WTC11 (cell line): Measurements from ENCODE around the gene PARVB. TPM values are rescaled to one million over a fixed set of nuclear protein-coding genes. Genes with fewer than 3 reads are reported as not detected.

ENCODE experiments used
- ATAC-seq: fragments of 200-7000 bp; cut with Tn5 transposase; 2 replicates; pipeline ENCODE4 v1.10.0; 2021; ENCODE audit warnings: mild to moderate bottlenecking, moderate library complexity
- CTCF ChIA-PET: fragments of 300-600 bp; sonication (Branson Sonifier 250); formaldehyde crosslinking; loops from one replicate; lab custom pipeline; 2021; ENCODE audit warnings: antibody characterized with exemption; lab: Charles Lee
- POLR2A ChIA-PET: fragments of 350-600 bp; sonication (Branson Sonifier 250); formaldehyde crosslinking; loops from one replicate; lab custom pipeline; 2021; ENCODE audit warnings: antibody characterized with exemption; lab: Charles Lee
- DNase-seq: peaks from one replicate; pipeline ENCODE4 v3.0.0; 2021; ENCODE audit warnings: low spot score
- H3K27ac Mint-ChIP-seq: 2 replicates; pipeline ENCODE4 v1.8.0; 2021; ENCODE audit warnings: mixed read lengths
- H3K27me3 Mint-ChIP-seq: 2 replicates; pipeline ENCODE4 v1.8.0; 2021; ENCODE audit warnings: low read depth, mild to moderate bottlenecking, moderate library complexity, mixed read lengths
- H3K36me3 Mint-ChIP-seq: 2 replicates; pipeline ENCODE4 v1.8.0; 2021; ENCODE audit warnings: mixed read lengths
- H3K4me1 Mint-ChIP-seq: 2 replicates; pipeline ENCODE4 v1.8.0; 2022; ENCODE audit warnings: mixed read lengths
- H3K4me3 Mint-ChIP-seq: 2 replicates; pipeline ENCODE4 v1.8.0; 2021; ENCODE audit warnings: mild to moderate bottlenecking, moderate library complexity, mixed read lengths
- H3K9me3 Mint-ChIP-seq: 2 replicates; pipeline ENCODE4 v1.8.0; 2021; ENCODE audit warnings: mixed read lengths
- ATF1 ChIP-seq: sonication (generic); formaldehyde crosslinking; IDR thresholded peaks from 2 replicates; pipeline ENCODE4 v1.8.1; 2023; ENCODE audit warnings: mild to moderate bottlenecking, moderate library complexity, missing genetic modification reagents
- CREB1 ChIP-seq: sonication (generic); formaldehyde crosslinking; IDR thresholded peaks from 2 replicates; pipeline ENCODE4 v1.8.0; 2023; ENCODE audit warnings: mild to moderate bottlenecking, missing genetic modification reagents
- EMX1 ChIP-seq: fragments of 250-450 bp; sonication (Bioruptor Pico); IDR thresholded peaks from 2 replicates; pipeline ENCODE4 v1.8.0; 2021; ENCODE audit warnings: mild to moderate bottlenecking
- ESRRA ChIP-seq: sonication (generic); formaldehyde crosslinking; IDR thresholded peaks from 2 replicates; pipeline ENCODE4 v1.8.1; 2022; ENCODE audit warnings: mild to moderate bottlenecking, missing genetic modification reagents, borderline replicate concordance
- GABPB1 ChIP-seq: sonication (generic); formaldehyde crosslinking; IDR thresholded peaks from 2 replicates; pipeline ENCODE4 v1.8.1; 2023; ENCODE audit warnings: mild to moderate bottlenecking, missing genetic modification reagents
- GTF2I ChIP-seq: fragments of 250-450 bp; sonication (Bioruptor Pico); conservative IDR thresholded peaks from 2 replicates; pipeline ENCODE4 v1.4.0; 2021; ENCODE audit warnings: mild to moderate bottlenecking
- JUN ChIP-seq: sonication (generic); formaldehyde crosslinking; IDR thresholded peaks from 2 replicates; pipeline ENCODE4 v1.8.0; 2023; ENCODE audit warnings: mild to moderate bottlenecking, missing genetic modification reagents
- MYBL2 ChIP-seq: sonication (generic); formaldehyde crosslinking; IDR thresholded peaks from 2 replicates; pipeline ENCODE4 v1.8.1; 2023; ENCODE audit warnings: mild to moderate bottlenecking, moderate library complexity, missing genetic modification reagents
- NR1H2 ChIP-seq: sonication (generic); formaldehyde crosslinking; IDR thresholded peaks from 2 replicates; pipeline ENCODE4 v1.9.0; 2021; ENCODE audit warnings: mild to moderate bottlenecking, moderate library complexity, missing genetic modification reagents
- NR3C1 ChIP-seq: sonication (generic); formaldehyde crosslinking; conservative IDR thresholded peaks from 2 replicates; pipeline ENCODE4 v1.8.1; 2023; ENCODE audit warnings: low read depth, mild to moderate bottlenecking, missing genetic modification reagents
- PRRX2 ChIP-seq: fragments of 250-450 bp; sonication (Bioruptor Pico); IDR thresholded peaks from 2 replicates; pipeline ENCODE4 v1.8.0; 2021; ENCODE audit warnings: mild to moderate bottlenecking
- SMAD4 ChIP-seq: sonication (generic); formaldehyde crosslinking; IDR thresholded peaks from 2 replicates; pipeline ENCODE4 v1.8.0; 2022; ENCODE audit warnings: mild to moderate bottlenecking, missing genetic modification reagents
- ZNF423 ChIP-seq: fragments of 250-450 bp; sonication (Bioruptor Pico); IDR thresholded peaks from 2 replicates; pipeline ENCODE4 v2.1.2; 2022; ENCODE audit warnings: mild to moderate bottlenecking, moderate library complexity
- total RNA-seq: library from RNA; stranded (reverse); gene quantifications from 3 replicates; pipeline ENCODE4 v1.2.3, GENCODE V29; 2021
- TF ChIP-seq, protein P1 (sequence below): sonication (generic); formaldehyde crosslinking; IDR thresholded peaks from 2 replicates; pipeline ENCODE4 v1.8.0; 2022; ENCODE audit warnings: mild to moderate bottlenecking, missing genetic modification reagents
- TF ChIP-seq, protein P2 (sequence below): sonication (generic); formaldehyde crosslinking; IDR thresholded peaks from 2 replicates; pipeline ENCODE4 v1.8.1; 2023; ENCODE audit warnings: mild to moderate bottlenecking, missing genetic modification reagents, moderate library complexity
- TF ChIP-seq, protein P3 (sequence below): fragments of 250-450 bp; sonication (Bioruptor Pico); conservative IDR thresholded peaks from 2 replicates; pipeline ENCODE4 v1.9.0; 2021; ENCODE audit warnings: mild to moderate bottlenecking

Gene PARVB
- total RNA-seq, 1 experiment from 2014 or later, result 3.3 TPM

DNA sequence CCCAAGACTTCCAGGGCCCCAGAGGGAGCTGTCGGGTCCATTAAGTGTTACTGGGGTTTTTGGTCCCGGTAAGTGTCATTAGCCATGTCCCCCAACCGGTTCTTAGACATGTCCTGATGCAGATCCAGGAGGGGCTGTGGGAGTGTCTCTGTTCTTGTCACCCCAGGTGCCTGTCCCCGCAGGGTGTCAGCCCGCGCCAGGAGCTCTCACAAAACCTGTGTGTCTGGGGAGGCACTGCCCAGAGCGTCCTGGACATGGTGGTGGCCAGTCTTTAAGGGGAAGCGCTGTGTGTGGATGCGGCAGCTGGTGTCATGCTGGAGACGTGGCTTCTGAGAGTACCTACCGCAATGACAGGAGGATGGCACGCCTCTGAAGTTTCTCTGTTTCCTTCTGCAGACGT is 144.1 kb downstream of the PARVB start:
- no peaks in the 10 kb centered on the region for H3K9me3 Mint-ChIP-seq
- TF ChIP-seq MYBL2 (CRISPR knock-in tag), result no peak
- H3K4me3 Mint-ChIP-seq, result no peak overlapping the region
- ATAC-seq (no peak), DNase-seq (no peak)
- CTCF ChIA-PET, result no interaction called here
- no peaks in the 10 kb centered on the region for H3K27me3 Mint-ChIP-seq
- H3K36me3 Mint-ChIP-seq, result no peaks in the 10 kb centered on the region
- peaks cover 25% of the 10 kb centered on the region for H3K4me1 Mint-ChIP-seq
- H3K27ac Mint-ChIP-seq, result no peak overlapping the region
- POLR2A ChIA-PET, result no interaction called here

DNA sequence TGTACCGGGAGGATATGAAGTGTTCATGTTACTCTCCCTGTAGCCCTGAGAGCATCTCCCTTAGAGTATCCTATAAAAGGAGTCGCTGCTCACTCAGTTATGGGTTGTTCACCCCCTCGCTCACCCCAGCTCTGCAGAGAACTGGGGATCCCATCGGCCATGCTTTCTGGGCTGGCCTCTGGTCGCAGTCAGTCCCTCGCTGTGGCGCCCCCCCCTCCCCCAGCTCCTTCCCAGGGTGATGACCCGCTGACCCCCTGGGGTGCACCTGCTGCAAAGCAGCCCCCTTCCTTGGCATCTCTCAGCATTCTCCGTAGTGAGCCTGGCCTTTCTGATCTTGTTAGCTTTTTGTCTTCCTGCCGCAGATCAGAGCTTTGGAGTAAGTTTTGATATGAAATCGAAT is 146.4 kb downstream of the PARVB start:
- DNase-seq, result no peak
- no peaks in the 10 kb centered on the region for H3K36me3 Mint-ChIP-seq
- TF ChIP-seq, protein P1, sequence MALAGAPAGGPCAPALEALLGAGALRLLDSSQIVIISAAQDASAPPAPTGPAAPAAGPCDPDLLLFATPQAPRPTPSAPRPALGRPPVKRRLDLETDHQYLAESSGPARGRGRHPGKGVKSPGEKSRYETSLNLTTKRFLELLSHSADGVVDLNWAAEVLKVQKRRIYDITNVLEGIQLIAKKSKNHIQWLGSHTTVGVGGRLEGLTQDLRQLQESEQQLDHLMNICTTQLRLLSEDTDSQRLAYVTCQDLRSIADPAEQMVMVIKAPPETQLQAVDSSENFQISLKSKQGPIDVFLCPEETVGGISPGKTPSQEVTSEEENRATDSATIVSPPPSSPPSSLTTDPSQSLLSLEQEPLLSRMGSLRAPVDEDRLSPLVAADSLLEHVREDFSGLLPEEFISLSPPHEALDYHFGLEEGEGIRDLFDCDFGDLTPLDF (CRISPR knock-in tag), result no peak
- TF ChIP-seq NR3C1 (CRISPR knock-in tag) (no peak), PRRX2 (CRISPR knock-in tag) (no peak), EMX1 (CRISPR knock-in tag) (no peak), JUN (CRISPR knock-in tag) (no peak), CREB1 (CRISPR knock-in tag) (no peak), ATF1 (CRISPR knock-in tag) (no peak), GABPB1 (no peak), SMAD4 (CRISPR knock-in tag) (no peak), GTF2I (no peak)
- TF ChIP-seq, protein P2, sequence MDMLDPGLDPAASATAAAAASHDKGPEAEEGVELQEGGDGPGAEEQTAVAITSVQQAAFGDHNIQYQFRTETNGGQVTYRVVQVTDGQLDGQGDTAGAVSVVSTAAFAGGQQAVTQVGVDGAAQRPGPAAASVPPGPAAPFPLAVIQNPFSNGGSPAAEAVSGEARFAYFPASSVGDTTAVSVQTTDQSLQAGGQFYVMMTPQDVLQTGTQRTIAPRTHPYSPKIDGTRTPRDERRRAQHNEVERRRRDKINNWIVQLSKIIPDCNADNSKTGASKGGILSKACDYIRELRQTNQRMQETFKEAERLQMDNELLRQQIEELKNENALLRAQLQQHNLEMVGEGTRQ (CRISPR knock-in tag), result no peak
- TF ChIP-seq, protein P3, sequence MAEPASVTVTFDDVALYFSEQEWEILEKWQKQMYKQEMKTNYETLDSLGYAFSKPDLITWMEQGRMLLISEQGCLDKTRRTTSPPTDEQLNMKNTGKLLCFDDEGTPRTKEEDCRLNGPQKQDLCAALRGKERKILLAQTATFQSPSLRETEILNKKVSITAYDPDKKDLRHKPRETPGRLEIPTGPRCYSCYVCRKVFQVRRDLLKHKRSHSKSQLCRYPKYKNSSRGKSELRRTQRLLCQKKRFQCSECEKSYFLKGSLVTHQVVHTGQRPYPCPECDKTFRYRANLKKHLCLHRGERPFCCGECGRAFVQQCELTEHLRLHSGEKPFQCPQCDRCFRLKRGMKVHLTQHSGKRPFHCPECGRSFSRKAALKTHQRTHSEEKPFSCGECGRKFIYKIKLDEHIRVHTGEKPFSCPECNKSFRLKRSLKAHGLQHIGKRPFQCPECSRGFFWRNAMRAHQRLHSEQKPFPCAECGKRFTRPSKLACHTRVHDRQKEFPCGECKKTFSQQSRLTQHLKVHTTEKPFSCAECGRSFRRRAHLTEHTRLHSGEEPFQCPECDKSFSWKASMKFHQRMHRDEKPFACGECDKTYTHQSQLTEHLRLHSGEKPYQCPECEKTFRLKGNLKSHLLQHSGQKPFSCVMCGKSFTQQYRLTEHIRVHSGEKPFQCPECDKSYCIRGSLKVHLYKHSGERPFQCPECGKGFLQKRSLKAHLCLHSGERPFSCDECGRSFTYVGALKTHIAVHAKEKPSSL (CRISPR knock-in tag), result no peak
- TF ChIP-seq, all 79 proteins: peak for 0
- POLR2A ChIA-PET, result no interaction called here
- H3K27ac Mint-ChIP-seq, result peak overlapping the region; percentile 65; the same call in 1 of the 2 replicates
- no peaks in the 10 kb centered on the region for H3K27me3 Mint-ChIP-seq
- H3K9me3 Mint-ChIP-seq, result no peaks in the 10 kb centered on the region
- CTCF ChIA-PET, result interaction anchor here (0.7 to 1.7 kb wide), 5 partner anchors 9 to 267 kb away, joined by 3 to 6 read pairs (median 3); no protein-coding TSS in a partner anchor
- peaks cover 32% of the 10 kb centered on the region for H3K4me1 Mint-ChIP-seq
- ATAC-seq, result no peak
- no peak overlapping the region for H3K4me3 Mint-ChIP-seq

DNA sequence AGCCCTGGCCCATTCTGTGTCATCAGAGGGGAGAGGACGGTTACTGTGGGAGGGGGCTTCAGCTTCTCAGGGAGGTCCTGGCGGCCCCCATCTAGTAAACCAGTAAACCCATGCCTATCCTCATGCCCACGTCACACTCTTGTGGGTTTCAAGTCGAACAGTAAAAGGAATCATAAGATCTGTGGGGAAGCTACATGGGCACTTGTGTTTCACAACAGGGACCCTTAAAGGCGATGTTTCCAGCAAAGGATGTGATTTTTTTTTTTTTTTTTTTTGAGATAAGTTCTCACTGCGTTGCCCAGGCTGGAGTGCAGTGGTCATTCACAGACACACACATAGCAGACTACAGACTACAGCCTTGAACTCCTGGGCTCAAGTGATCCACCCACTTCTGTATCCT is 147.5 kb downstream of the PARVB start:
- no peaks in the 10 kb centered on the region for H3K9me3 Mint-ChIP-seq
- H3K4me3 Mint-ChIP-seq, result no peak overlapping the region
- DNase-seq, result no peak
- TF ChIP-seq PRRX2 (CRISPR knock-in tag) (no peak), ESRRA (CRISPR knock-in tag) (no peak), ZNF423 (CRISPR knock-in tag) (no peak), NR1H2 (CRISPR knock-in tag) (no peak)
- TF ChIP-seq, all 79 proteins: peak for 0
- Mint-ChIP-seq H3K4me1 (peaks cover 32% of the 10 kb centered on the region), H3K27ac (no peak overlapping the region), H3K27me3 (no peaks in the 10 kb centered on the region), H3K36me3 (no peaks in the 10 kb centered on the region)
- CTCF ChIA-PET, result interaction anchor here (1.0 to 2.4 kb wide), 4 partner anchors 8 to 178 kb away, joined by 3 to 6 read pairs (median 5); no protein-coding TSS in a partner anchor
- no peak for ATAC-seq
- POLR2A ChIA-PET, result interaction anchor here (0.7 kb wide), 1 partner anchor 86 kb away, joined by 3 read pairs; no protein-coding TSS in a partner anchor
